Measurements from ENCODE around the gene C4orf17. TPM values are rescaled to one million over a fixed set of nuclear protein-coding genes. Genes with fewer than 3 reads are reported as not detected.

C4orf17 gene
- total RNA-seq, 1 donor from 2014 or later: not detected

- no peak for TF ChIP-seq CTCF (IDR thresholded peaks at IDR 0.05; ENCODE audit: unreplicated experiment)
- DNase-seq (ENCODE audit: low spot score): no peak
- H3K4me3 Mint-ChIP-seq (ENCODE audit: unreplicated experiment): no peak overlapping the region
Measured at GRCh38 chr4:99536271-99536670, 25.4 kb downstream of the C4orf17 start.

GRCh38 chr4:99536848-99537247 is 26.0 kb downstream of the C4orf17 start:
- TF ChIP-seq CTCF (IDR thresholded peaks at IDR 0.05; ENCODE audit: unreplicated experiment): no peak
- Mint-ChIP-seq H3K27ac (ENCODE audit: unreplicated experiment) (no peak overlapping the region), H3K4me1 (ENCODE audit: unreplicated experiment) (peaks cover 2% of the 10 kb centered on the region), H3K4me3 (ENCODE audit: unreplicated experiment) (no peak overlapping the region), H3K27me3 (ENCODE audit: unreplicated experiment) (no peaks in the 10 kb centered on the region), H3K36me3 (ENCODE audit: low read depth, unreplicated experiment) (no peaks in the 10 kb centered on the region), H3K9me3 (ENCODE audit: unreplicated experiment) (no peaks in the 10 kb centered on the region)
- no peak for DNase-seq (ENCODE audit: low spot score)

More at GRCh38 chr4:99536271-99536670, 25.4 kb downstream of the C4orf17 start:
- Mint-ChIP-seq H3K36me3 (ENCODE audit: low read depth, unreplicated experiment) (no peaks in the 10 kb centered on the region), H3K27ac (ENCODE audit: unreplicated experiment) (no peak overlapping the region), H3K27me3 (ENCODE audit: unreplicated experiment) (no peaks in the 10 kb centered on the region), H3K4me1 (ENCODE audit: unreplicated experiment) (peaks cover 2% of the 10 kb centered on the region), H3K9me3 (ENCODE audit: unreplicated experiment) (no peaks in the 10 kb centered on the region)

- Mint-ChIP-seq H3K27me3 (ENCODE audit: unreplicated experiment) (no peaks in the 10 kb centered on the region), H3K36me3 (ENCODE audit: low read depth, unreplicated experiment) (no peaks in the 10 kb centered on the region), H3K27ac (ENCODE audit: unreplicated experiment) (no peak overlapping the region), H3K4me1 (ENCODE audit: unreplicated experiment) (no peaks in the 10 kb centered on the region), H3K9me3 (ENCODE audit: unreplicated experiment) (no peaks in the 10 kb centered on the region), H3K4me3 (ENCODE audit: unreplicated experiment) (no peak overlapping the region)
- DNase-seq (ENCODE audit: low spot score): no peak
- no peak for TF ChIP-seq CTCF (IDR thresholded peaks at IDR 0.05; ENCODE audit: unreplicated experiment)
Measured at GRCh38 chr4:99537674-99538073, 26.9 kb downstream of the C4orf17 start.

- no peaks in the 10 kb centered on the region for H3K9me3 Mint-ChIP-seq (ENCODE audit: unreplicated experiment)
- H3K4me3 Mint-ChIP-seq (ENCODE audit: unreplicated experiment): no peak overlapping the region
- H3K4me1 Mint-ChIP-seq (ENCODE audit: unreplicated experiment): no peaks in the 10 kb centered on the region
- DNase-seq (ENCODE audit: low spot score): no peak
- H3K36me3 Mint-ChIP-seq (ENCODE audit: low read depth, unreplicated experiment): no peaks in the 10 kb centered on the region
- no peak for TF ChIP-seq CTCF (IDR thresholded peaks at IDR 0.05; ENCODE audit: unreplicated experiment)
- no peaks in the 10 kb centered on the region for H3K27me3 Mint-ChIP-seq (ENCODE audit: unreplicated experiment)
- no peak overlapping the region for H3K27ac Mint-ChIP-seq (ENCODE audit: unreplicated experiment)
Measured at GRCh38 chr4:99540277-99540939, 29.6 kb downstream of the C4orf17 start.

GRCh38 chr4:99552872-99553271 is 42.1 kb downstream of the C4orf17 start:
- Mint-ChIP-seq H3K27ac (ENCODE audit: unreplicated experiment) (no peak overlapping the region), H3K36me3 (ENCODE audit: low read depth, unreplicated experiment) (no peaks in the 10 kb centered on the region), H3K27me3 (ENCODE audit: unreplicated experiment) (no peaks in the 10 kb centered on the region), H3K9me3 (ENCODE audit: unreplicated experiment) (no peaks in the 10 kb centered on the region), H3K4me3 (ENCODE audit: unreplicated experiment) (no peak overlapping the region), H3K4me1 (ENCODE audit: unreplicated experiment) (peaks cover 6% of the 10 kb centered on the region)
- no peak for DNase-seq (ENCODE audit: low spot score)
- TF ChIP-seq CTCF (IDR thresholded peaks at IDR 0.05; ENCODE audit: unreplicated experiment): no peak

All from endothelial cell (in vitro differentiated cells).